Stimulated activated CD8-positive, alpha-beta memory T cell treated with anti-CD3 and anti-CD28 coated beads, Interleukin-2, amount 100 ng/mL, for 48 hours (primary cell): Measurements from ENCODE around the gene MAP2K5.

Experiments
- DNase-seq, 2 donors: peaks; one replicate each; pipeline ENCODE4 v3.0.0-alpha.2; 2020; ENCODE audit warnings: low read depth in 2 of 2

The MAP2K5 gene

GRCh38 chr15:67838789-67839332 is 296.4 kb downstream of the MAP2K5 start:
- no peak for DNase-seq

GRCh38 chr15:67839499-67839928 is 297.0 kb downstream of the MAP2K5 start:
- no peak for DNase-seq

GRCh38 chr15:67839929-67840748 is 297.6 kb downstream of the MAP2K5 start, which contains the start of gene RNU6-1:
TSS of gene RNU6-1 (minus strand) at chr15:67840045.
- DNase-seq = peak; percentile 86 to 91

GRCh38 chr15:67840749-67841512 is 298.4 kb downstream of the MAP2K5 start:
- no peak for DNase-seq

DNA sequence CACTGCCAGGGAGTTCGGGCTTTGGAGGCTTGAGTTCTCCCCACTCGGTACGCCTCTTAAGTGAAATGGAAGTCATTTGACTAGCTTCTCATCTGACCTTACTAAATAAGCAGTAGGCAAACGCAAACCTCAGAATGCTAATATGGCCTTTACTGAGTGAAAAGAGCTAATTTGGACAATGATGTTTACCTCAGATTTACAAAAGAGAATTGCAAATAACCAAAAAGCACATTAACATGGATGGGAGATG is 298.9 kb downstream of the MAP2K5 start:
- no peak for DNase-seq

DNA sequence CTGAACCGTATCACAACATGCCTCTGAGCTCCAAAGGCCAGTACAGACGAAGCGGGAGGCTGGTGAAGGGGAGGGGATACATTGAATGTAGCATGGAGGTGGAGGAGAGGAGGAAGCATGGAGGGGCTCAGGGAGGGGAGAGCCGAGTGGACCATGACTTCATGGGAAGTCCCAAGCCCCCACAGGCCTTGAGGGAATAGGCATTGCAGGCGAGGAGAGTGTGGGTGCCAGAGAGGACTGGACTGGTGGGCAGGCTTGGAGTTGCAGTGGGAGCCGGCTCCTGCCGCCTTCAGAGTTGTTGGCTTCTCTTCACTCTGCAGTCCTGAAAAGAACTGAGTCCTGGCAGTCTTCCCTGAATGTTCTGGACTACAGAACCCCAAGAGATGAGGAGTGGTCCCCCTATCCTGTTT is 300.6 kb downstream of the MAP2K5 start:
- DNase-seq = no peak

DNA sequence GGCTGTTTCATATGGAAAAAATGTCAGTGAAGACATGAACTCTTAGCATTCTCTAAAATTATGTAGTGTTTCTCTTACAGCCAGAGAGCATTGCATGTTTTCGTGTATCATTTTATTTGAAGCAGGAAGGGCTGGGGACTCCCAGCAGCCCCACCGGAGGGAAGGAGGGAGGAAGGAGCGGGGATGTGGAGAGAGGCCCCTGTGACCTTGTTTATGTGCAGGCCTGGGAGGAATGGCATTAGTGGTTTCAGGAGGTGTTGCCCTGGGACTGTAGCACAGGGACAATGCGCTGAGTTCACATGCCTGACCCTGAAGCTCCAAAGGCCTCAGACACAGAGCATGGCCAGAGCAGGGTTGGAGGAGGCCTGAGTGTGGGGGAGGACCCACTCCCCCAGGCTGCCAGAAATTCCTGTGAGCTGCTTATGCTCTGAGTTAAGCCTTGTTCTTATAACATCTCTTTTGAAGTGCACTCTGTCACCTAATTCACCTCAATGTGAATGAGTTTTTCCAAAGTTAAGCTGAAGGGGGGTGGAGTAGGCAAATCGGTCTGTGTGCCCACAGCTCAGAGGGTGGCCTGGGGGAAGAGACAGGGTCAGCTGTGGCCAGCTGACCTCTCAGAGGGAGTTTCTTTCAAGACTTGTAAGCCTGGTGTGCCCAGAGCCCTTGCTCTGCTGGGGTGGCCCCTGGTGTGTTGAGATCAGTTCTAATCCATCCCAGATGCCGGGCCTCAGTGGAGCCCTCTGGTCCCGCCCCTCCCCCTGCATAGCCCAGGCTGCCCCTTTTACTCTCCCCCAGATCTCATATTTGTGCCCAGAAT is 301.3 kb downstream of the MAP2K5 start:
- DNase-seq = no peak

DNA sequence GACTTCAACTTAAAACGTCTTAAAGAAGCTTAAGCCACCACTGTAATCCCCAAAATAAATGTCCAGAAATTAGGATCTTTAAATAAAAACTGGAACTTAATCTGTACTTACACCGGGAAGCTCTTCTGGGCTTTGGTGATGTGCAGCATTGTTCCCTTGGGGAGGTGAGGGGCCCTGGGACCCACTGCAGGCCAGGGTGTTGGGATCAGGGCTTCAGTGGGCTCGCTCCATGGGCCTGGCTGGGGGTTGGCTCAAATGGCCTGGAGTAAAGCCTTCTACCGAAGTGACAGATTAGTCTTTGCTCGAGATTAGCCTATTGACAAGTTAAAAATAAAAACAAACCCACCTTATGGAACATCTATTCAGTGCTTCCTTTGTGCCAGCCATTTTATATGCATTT is 303.5 kb downstream of the MAP2K5 start:
- no peak for DNase-seq

GRCh38 chr15:67849538-67849937 is 307.0 kb downstream of the MAP2K5 start:
- no peak for DNase-seq

- DNase-seq = no peak
These were observed 307.8 kb downstream of the MAP2K5 start for GRCh38 chr15:67850336-67850735.

GRCh38 chr15:67850994-67851571 is 308.6 kb downstream of the MAP2K5 start:
- DNase-seq = no peak

- DNase-seq = no peak
These were observed 309.9 kb downstream of the MAP2K5 start for GRCh38 chr15:67852418-67852817.

DNA sequence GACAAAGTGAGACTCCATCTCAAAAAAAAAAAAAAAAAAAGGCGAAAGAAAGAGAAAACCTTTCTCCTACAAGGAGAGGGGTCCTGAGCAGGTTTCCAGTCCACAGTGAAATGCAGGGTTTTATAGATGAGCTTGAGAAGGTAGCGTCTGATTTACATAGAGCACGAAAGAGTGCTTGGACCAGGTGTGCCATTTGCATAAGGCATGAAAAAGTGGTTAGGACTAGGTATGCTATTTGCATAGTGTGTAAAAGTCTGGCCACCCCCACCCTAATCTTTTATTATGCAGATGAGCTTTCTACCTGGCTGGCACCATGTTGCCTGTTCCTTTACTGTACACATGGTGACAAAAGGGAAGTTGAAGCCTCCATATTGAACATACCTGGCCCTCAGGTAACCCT is 311.0 kb downstream of the MAP2K5 start:
- DNase-seq = no peak

DNA sequence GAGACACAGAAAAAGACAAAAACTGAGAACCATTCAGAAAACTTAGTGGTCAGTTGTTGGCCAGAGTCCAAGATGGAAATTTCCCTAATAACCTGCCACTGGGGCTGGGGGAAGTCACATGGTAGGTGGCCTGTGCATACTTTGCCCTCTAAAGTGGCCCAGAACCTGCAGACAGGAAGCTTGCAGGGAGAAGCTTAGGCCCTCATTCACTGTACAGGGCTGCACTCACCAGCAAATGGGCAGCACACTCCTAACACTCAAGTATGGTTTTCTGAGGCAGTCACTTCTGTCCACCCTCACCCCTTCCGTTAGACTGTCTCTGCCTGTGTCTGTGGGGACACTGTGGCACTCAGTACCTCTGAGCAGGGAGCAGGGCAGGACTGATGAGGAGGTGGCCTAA is 311.9 kb downstream of the MAP2K5 start:
- DNase-seq = no peak

DNA sequence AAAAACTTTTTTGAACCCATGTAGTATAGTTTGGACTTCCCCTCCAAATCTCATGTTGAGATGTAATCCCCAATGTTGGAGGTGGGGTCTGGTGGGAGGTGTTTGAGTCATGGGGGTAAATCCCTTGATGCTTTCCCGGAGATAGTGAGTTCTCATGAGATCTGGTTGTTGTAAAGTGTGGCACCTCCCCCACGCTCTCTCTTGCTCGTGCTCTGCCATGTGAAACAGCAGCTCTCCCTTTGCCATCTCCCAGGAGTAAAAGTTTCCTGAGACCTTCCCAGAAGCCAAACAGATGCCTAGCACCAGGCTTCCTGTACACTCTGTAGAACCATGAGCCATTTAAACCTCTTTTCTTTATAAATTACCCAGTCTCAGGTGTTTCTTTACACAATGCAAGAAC is 313.3 kb downstream of the MAP2K5 start:
- DNase-seq = no peak
